IMR-90 (cell line): Measurements from ENCODE around the gene AUH. TPM values are rescaled to one million over a fixed set of nuclear protein-coding genes. Genes with fewer than 3 reads are reported as not detected.
A peak's percentile ranks its signal among the peaks of the same experiment; 100 is the strongest.

Experiments used
- ATAC-seq: fragments of 200-7000 bp; cut with Tn5 transposase; 2 replicates; pipeline ENCODE4 v1.9.1; 2020; ENCODE audit warnings: low read depth, mild to moderate bottlenecking, moderate library complexity
- BruUV-seq: library from RNA; stranded (reverse); fragments of 400-500 nt; replicated peaks from 2 replicates; lab custom pipeline; 2021; lab: Mats Ljungman, UMichigan
- CTCF ChIA-PET: fragments of 300-600 bp; formaldehyde crosslinking; extraction: SDS; loops from one replicate; lab custom pipeline; 2021; ENCODE audit warnings: antibody characterized with exemption; lab: Yijun Ruan, JAX
- POLR2A ChIA-PET: fragments of 300-600 bp; sonication (Branson Sonifier 250); formaldehyde crosslinking; loops from one replicate; lab custom pipeline; 2022; ENCODE audit warnings: antibody characterized with exemption; ENCODE audit not compliant: unreplicated experiment; lab: Charles Lee
- DNase-seq: peaks from one replicate; pipeline ENCODE4 v3.0.0; 2013
- H2AFZ ChIP-seq: replicated peaks from 2 replicates; pipeline ENCODE3; 2013; ENCODE audit warnings: low read length, mild to moderate bottlenecking; ENCODE audit not compliant: poor library complexity
- H2AK5ac ChIP-seq: 2 replicates; pipeline ENCODE4 v1.6.1; 2013; ENCODE audit warnings: low read depth, low read length, inconsistent platforms
- H2AK9ac ChIP-seq: replicated peaks from 2 replicates; pipeline ENCODE3; 2013; ENCODE audit warnings: mild to moderate bottlenecking, low read depth, low read length, moderate library complexity; ENCODE audit not compliant: poor library complexity
- H2BK120ac ChIP-seq: 2 replicates; pipeline ENCODE4 v1.6.1; 2013; ENCODE audit warnings: low read depth, low read length, inconsistent platforms
- H2BK15ac ChIP-seq: 3 replicates; pipeline ENCODE4 v1.6.1; 2013; ENCODE audit warnings: low read depth, low read length, inconsistent platforms
- H2BK20ac ChIP-seq: 2 replicates; pipeline ENCODE4 v1.6.1; 2013; ENCODE audit warnings: low read depth, mild to moderate bottlenecking, inconsistent platforms, low read length, moderate library complexity
- H2BK5ac ChIP-seq: 2 replicates; pipeline ENCODE4 v1.6.1; 2013; ENCODE audit warnings: mild to moderate bottlenecking, low read depth, low read length, inconsistent platforms; ENCODE audit not compliant: poor library complexity, severe bottlenecking
- H3K14ac ChIP-seq: replicated peaks from 2 replicates; pipeline ENCODE4 v1.6.1; 2013; ENCODE audit warnings: low read depth, low read length, inconsistent platforms
- H3K18ac ChIP-seq: 2 replicates; pipeline ENCODE4 v1.6.1; 2013; ENCODE audit warnings: low read depth, low read length, control low read depth
- H3K23ac ChIP-seq: 2 replicates; pipeline ENCODE4 v1.6.1; 2013; ENCODE audit warnings: low read depth, low read length, inconsistent platforms
- H3K27ac ChIP-seq: 2 replicates; pipeline ENCODE4 v1.5.1; 2013; ENCODE audit warnings: mild to moderate bottlenecking, control low read depth, low read length; ENCODE audit not compliant: insufficient read depth
- H3K27me3 ChIP-seq: 2 replicates; pipeline ENCODE4 v1.6.1; 2013; ENCODE audit warnings: low read length; ENCODE audit not compliant: control insufficient read depth, insufficient read depth
- H3K36me3 ChIP-seq: 2 replicates; pipeline ENCODE4 v1.6.1; 2013; ENCODE audit warnings: low read length, mixed read lengths; ENCODE audit not compliant: control insufficient read depth, insufficient read depth
- H3K4ac ChIP-seq: 2 replicates; pipeline ENCODE4 v1.6.1; 2013; ENCODE audit warnings: low read depth, low read length, inconsistent platforms
- H3K4me1 ChIP-seq: 2 replicates; pipeline ENCODE4 v1.6.1; 2013; ENCODE audit warnings: low read length, mixed read lengths; ENCODE audit not compliant: control insufficient read depth, insufficient read depth
- H3K4me2 ChIP-seq: 2 replicates; pipeline ENCODE4 v1.6.1; 2013; ENCODE audit warnings: low read depth, mild to moderate bottlenecking, control low read depth, low read length, moderate library complexity
- H3K4me3 ChIP-seq: 2 replicates; pipeline ENCODE4 v1.5.1; 2013; ENCODE audit warnings: low read depth, mild to moderate bottlenecking, control low read depth, low read length, moderate library complexity; ENCODE audit not compliant: insufficient read depth
- H3K56ac ChIP-seq: 2 replicates; pipeline ENCODE4 v1.6.1; 2013; ENCODE audit warnings: low read length, inconsistent platforms; ENCODE audit not compliant: insufficient read depth; ENCODE audit errors: extremely low read depth
- H3K79me1 ChIP-seq, 2 experiments: 2 replicates each; pipeline ENCODE4 v1.6.1; 2013; ENCODE audit warnings: low read length in 2 of 2, inconsistent platforms in 1 of 2, low read depth in 1 of 2
- H3K9ac ChIP-seq: 2 replicates; pipeline ENCODE4 v1.6.1; 2013; ENCODE audit warnings: low read depth, low read length, control low read depth
- H3K9me1 ChIP-seq: 2 replicates; pipeline ENCODE4 v1.6.1; 2013; ENCODE audit warnings: low read length, inconsistent platforms; ENCODE audit not compliant: insufficient read depth
- H3K9me3 ChIP-seq: 2 replicates; pipeline ENCODE4 v1.6.1; 2013; ENCODE audit warnings: low read length; ENCODE audit not compliant: control insufficient read depth, insufficient read depth
- H4K20me1 ChIP-seq: 2 replicates; pipeline ENCODE4 v1.6.1; 2013; ENCODE audit warnings: low read length, inconsistent platforms; ENCODE audit not compliant: insufficient read depth
- H4K5ac ChIP-seq: 2 replicates; pipeline ENCODE4 v1.6.1; 2013; ENCODE audit warnings: mild to moderate bottlenecking, low read depth, low read length, control low read depth
- H4K8ac ChIP-seq, 2 experiments: 2 replicates each; pipeline ENCODE4 v1.6.1; 2013; ENCODE audit warnings: low read depth in 2 of 2, low read length in 2 of 2, control low read depth in 1 of 2, inconsistent platforms in 1 of 2
- H4K91ac ChIP-seq: 2 replicates; pipeline ENCODE4 v1.6.1; 2013; ENCODE audit warnings: low read depth, low read length, inconsistent platforms; ENCODE audit not compliant: insufficient read depth
- CEBPB ChIP-seq: IDR thresholded peaks from 2 replicates; pipeline ENCODE4 v1.6.1; 2012; ENCODE audit warnings: low read depth, low read length, improper control_type of control experiment
- CHD1 ChIP-seq: IDR thresholded peaks from 2 replicates; pipeline ENCODE4 v1.6.1; 2012; ENCODE audit warnings: low read depth, low read length, improper control_type of control experiment
- FOS ChIP-seq: fragments of 150-350 bp; IDR thresholded peaks from 2 replicates; pipeline ENCODE4 v1.6.1; 2016; ENCODE audit warnings: low read depth, low read length
- MAFK ChIP-seq: IDR thresholded peaks from 2 replicates; pipeline ENCODE4 v1.6.1; 2012; ENCODE audit warnings: low read depth, low read length, improper control_type of control experiment
- MAZ ChIP-seq: IDR thresholded peaks from 2 replicates; pipeline ENCODE4 v1.6.1; 2012; ENCODE audit warnings: low read depth, mild to moderate bottlenecking, low read length, improper control_type of control experiment, moderate library complexity, borderline replicate concordance
- MXI1 ChIP-seq: IDR thresholded peaks from 2 replicates; pipeline ENCODE4 v1.6.1; 2012; ENCODE audit warnings: low read depth, mild to moderate bottlenecking, low read length, moderate library complexity, borderline replicate concordance
- POLR2A ChIP-seq: IDR thresholded peaks from 2 replicates; pipeline ENCODE4 v1.6.1; 2012; ENCODE audit warnings: mild to moderate bottlenecking, low read depth, low read length
- RAD21 ChIP-seq: IDR thresholded peaks from 2 replicates; pipeline ENCODE4 v1.6.1; 2012; ENCODE audit warnings: low read length, improper control_type of control experiment
- RCOR1 ChIP-seq: IDR thresholded peaks from 2 replicates; pipeline ENCODE4 v1.6.1; 2012; ENCODE audit warnings: mild to moderate bottlenecking, low read length, improper control_type of control experiment; ENCODE audit not compliant: insufficient replicate concordance
- RFX5 ChIP-seq: IDR thresholded peaks from 2 replicates; pipeline ENCODE4 v1.8.0; 2012; ENCODE audit warnings: low read depth, mild to moderate bottlenecking, low read length, moderate library complexity
- SMC3 ChIP-seq: fragments of 150-350 bp; IDR thresholded peaks from 2 replicates; pipeline ENCODE4 v1.6.1; 2016; ENCODE audit warnings: low read depth, mild to moderate bottlenecking, antibody characterized with exemption, low read length, moderate library complexity
- WGBS, 2 experiments: methylation state at CpG; one replicate each; pipeline versions ENCODE4 v1.1.5 to v1.1.7; 2013; ENCODE audit warnings: missing lambda C conversion rate in 2 of 2; ENCODE audit not compliant: insufficient read length in 1 of 2; ENCODE audit errors: extremely low coverage in 2 of 2; 5-methylcytosine and 5-hydroxymethylcytosine counted together
- dilution Hi-C: fragments of 300-500 bp; cut with HindIII; formaldehyde crosslinking; loops from one replicate; pipeline ENCODE4 v1.14.3; 2018; ENCODE audit warnings: low sequenced_read_pairs; ENCODE audit not compliant: unreplicated experiment
- in situ Hi-C: fragments of 300-500 bp; cut with MboI; formaldehyde crosslinking; loops from 3 replicates; pipeline ENCODE4 v1.14.3; 2019; ENCODE audit warnings: low sequenced_read_pairs, inconsistent platforms, mixed read lengths
- intact Hi-C: fragments of 100-400 bp; cut with micrococcal nuclease; formaldehyde crosslinking; loops from 2 replicates; pipeline ENCODE4 v1.10.0; 2022
- polyA plus RNA-seq, 3 experiments: library from polyadenylated mRNA; depleted of rRNA; stranded (reverse); fragments of >200 nt; gene quantifications; 2 replicates each; pipeline ENCODE4 v1.2.3, GENCODE V29; 2012; ENCODE audit warnings: low replicate concordance in 1 of 3
- total RNA-seq: library from RNA; depleted of rRNA; stranded (reverse); fragments of >200 nt; gene quantifications from 2 replicates; pipeline ENCODE4 v1.2.3, GENCODE V29; 2012
- TF ChIP-seq, protein P1 (sequence below): fragments of 150-350 bp; IDR thresholded peaks from 2 replicates; pipeline ENCODE4 v1.6.1; 2016; ENCODE audit warnings: low read depth, mild to moderate bottlenecking, low read length, moderate library complexity, borderline replicate concordance
- TF ChIP-seq, protein P2 (sequence below): conservative IDR thresholded peaks from 2 replicates; pipeline ENCODE4 v1.5.1; 2012; ENCODE audit warnings: mild to moderate bottlenecking, low read depth, low read length, improper control_type of control experiment

The AUH gene
- total and polyA plus RNA-seq, 2 of the 4 experiments (the other 2 are of a cell fraction) = 5.9 to 8.1 TPM

DNA sequence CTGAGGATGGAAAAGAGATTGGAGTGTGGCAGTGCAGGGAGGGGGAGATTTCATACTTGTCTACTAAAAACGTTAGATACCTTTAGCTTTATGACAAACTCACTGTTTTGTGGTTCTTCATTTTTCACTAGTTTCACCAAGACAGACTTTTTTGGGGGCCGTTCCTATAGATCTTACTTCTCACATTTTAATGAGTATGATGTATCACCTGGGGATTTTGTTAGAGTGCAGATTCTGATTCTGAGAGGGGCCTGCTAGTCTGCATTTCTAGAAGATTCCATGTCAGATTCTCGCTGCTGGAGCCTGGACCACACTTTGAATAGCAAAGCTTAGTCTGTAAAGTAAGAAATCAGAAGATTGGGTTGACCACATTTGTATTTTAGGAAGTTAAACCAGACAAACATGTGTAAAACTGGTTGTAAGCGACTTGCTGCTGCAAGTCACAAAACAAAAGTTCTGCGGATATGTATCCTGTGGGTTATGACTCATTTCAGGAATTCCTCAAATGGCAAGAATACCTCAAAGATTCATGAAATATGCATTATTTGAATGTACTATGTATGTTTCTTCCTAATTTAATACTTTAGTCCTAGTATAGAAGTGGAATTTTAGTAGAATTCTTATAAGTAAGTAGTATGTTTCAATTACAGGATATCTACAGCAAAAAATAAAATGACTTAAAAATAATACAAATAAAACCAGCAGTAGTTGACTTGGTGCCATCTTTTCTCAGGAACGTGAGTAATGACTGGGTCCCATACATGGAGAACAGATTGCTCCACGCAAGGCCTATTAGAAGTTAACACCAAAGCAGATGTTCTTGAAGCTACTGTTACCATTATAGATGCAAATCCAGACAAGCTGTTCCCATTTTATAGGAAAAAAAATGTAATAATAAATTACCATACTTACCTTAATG lies 34.1 kb upstream of the AUH start:
- Histone ChIP-seq H3K4me1 (peaks cover 9% of the 10 kb centered on the region), H3K79me1 (peaks cover 0 to 4% of the 10 kb centered on the region in 2 experiments; a peak in 1 of 4 replicates), H2BK5ac (peak overlapping the region; percentile 85), H2AFZ (no peak overlapping the region), H2AK9ac (no peak overlapping the region), H4K91ac (peak overlapping the region; percentile 71), H3K4me3 (no peak overlapping the region), H3K18ac (peak overlapping the region; percentile 88), H2BK20ac (peak overlapping the region; percentile 92), H4K20me1 (no peaks in the 10 kb centered on the region), H2BK120ac (peak overlapping the region; percentile 91), H3K36me3 (no peaks in the 10 kb centered on the region), H3K4ac (peak overlapping the region; percentile 85), H3K9me1 (peaks cover 8% of the 10 kb centered on the region), H2AK5ac (peak overlapping the region; percentile 92), H3K27ac (peak overlapping the region; percentile 84), H3K9ac (no peak overlapping the region; the same call in 1 of the 2 replicates), H3K23ac (peak overlapping the region; percentile 69; the same call in 1 of the 2 replicates), H3K14ac (peak overlapping the region; percentile 89), H2BK15ac (peak overlapping the region; percentile 69; the same call in 2 of the 3 replicates), H4K8ac (peak overlapping the region; percentile 1 to 61), H4K5ac (peak overlapping the region; percentile 58; the same call in 1 of the 2 replicates), H3K9me3 (no peaks in the 10 kb centered on the region), H3K56ac (peak overlapping the region; percentile 54), H3K4me2 (peak overlapping the region; percentile 71), H3K27me3 (no peaks in the 10 kb centered on the region)
- CTCF ChIA-PET = no interaction called here
- WGBS, 2 experiments = no CpG with 5 or more reads among the region's 7 CpGs
- BruUV-seq = no TSS peak
- ATAC-seq (peak; percentile 89), DNase-seq (peak; percentile 93)
- in situ Hi-C loops = no loop called here
- intact Hi-C loops = no loop called here
- dilution Hi-C loops = no loop called here
- POLR2A ChIA-PET = interaction anchor here (0.5 kb wide), 1 partner anchor 28 kb away, joined by 6 read pairs; no protein-coding TSS in a partner anchor
- TF ChIP-seq MAFK = no peak; the same call in 1 of the 2 replicates
- TF ChIP-seq RCOR1 = no peak
- no peak for TF ChIP-seq SMC3
- no peak for TF ChIP-seq MAZ
- TF ChIP-seq CHD1 = no peak
- TF ChIP-seq, protein P1, sequence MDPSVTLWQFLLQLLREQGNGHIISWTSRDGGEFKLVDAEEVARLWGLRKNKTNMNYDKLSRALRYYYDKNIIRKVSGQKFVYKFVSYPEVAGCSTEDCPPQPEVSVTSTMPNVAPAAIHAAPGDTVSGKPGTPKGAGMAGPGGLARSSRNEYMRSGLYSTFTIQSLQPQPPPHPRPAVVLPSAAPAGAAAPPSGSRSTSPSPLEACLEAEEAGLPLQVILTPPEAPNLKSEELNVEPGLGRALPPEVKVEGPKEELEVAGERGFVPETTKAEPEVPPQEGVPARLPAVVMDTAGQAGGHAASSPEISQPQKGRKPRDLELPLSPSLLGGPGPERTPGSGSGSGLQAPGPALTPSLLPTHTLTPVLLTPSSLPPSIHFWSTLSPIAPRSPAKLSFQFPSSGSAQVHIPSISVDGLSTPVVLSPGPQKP = no peak
- TF ChIP-seq, protein P2, sequence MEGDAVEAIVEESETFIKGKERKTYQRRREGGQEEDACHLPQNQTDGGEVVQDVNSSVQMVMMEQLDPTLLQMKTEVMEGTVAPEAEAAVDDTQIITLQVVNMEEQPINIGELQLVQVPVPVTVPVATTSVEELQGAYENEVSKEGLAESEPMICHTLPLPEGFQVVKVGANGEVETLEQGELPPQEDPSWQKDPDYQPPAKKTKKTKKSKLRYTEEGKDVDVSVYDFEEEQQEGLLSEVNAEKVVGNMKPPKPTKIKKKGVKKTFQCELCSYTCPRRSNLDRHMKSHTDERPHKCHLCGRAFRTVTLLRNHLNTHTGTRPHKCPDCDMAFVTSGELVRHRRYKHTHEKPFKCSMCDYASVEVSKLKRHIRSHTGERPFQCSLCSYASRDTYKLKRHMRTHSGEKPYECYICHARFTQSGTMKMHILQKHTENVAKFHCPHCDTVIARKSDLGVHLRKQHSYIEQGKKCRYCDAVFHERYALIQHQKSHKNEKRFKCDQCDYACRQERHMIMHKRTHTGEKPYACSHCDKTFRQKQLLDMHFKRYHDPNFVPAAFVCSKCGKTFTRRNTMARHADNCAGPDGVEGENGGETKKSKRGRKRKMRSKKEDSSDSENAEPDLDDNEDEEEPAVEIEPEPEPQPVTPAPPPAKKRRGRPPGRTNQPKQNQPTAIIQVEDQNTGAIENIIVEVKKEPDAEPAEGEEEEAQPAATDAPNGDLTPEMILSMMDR = no peak
- peak; percentile 81 for TF ChIP-seq FOS
- TF ChIP-seq RFX5 = no peak
- TF ChIP-seq RAD21 = no peak
- TF ChIP-seq POLR2A = no peak
- no peak; the same call in 1 of the 2 replicates for TF ChIP-seq MXI1
- TF ChIP-seq CEBPB = 0 out of 2 replicates have a peak, but pooled peaks have one; percentile 12
